HEK293T (cell line): ENCODE data around the gene ISCU.
"Not testable (repeated sequence)": the region's sequence is repeated elsewhere in the genome, so short reads cannot be mapped to it uniquely, and the experiment has no call there.

Experiments
- CTCF ChIA-PET: fragments of 350-600 bp; formaldehyde crosslinking; extraction: SDS; loops from one replicate; lab custom pipeline; 2021; ENCODE audit warnings: antibody characterized with exemption, inconsistent platforms; lab: Yijun Ruan, JAX
- POLR2A ChIA-PET: fragments of 350-600 bp; formaldehyde crosslinking; extraction: SDS; loops from one replicate; lab custom pipeline; 2020; ENCODE audit warnings: antibody characterized with exemption, inconsistent platforms; lab: Yijun Ruan, JAX
- DNase-seq: peaks from one replicate; pipeline ENCODE4 v3.0.0; 2012; ENCODE audit warnings: mixed read lengths; ENCODE audit errors: extremely low spot score
- ARNT ChIP-seq: fragments of 450-650 bp; IDR thresholded peaks from 2 replicates; pipeline ENCODE4 v1.6.1; 2017; ENCODE audit warnings: mild to moderate bottlenecking
- BHLHE40 ChIP-seq: fragments of 450-650 bp; IDR thresholded peaks from 2 replicates; pipeline ENCODE4 v1.6.1; 2016; ENCODE audit warnings: mild to moderate bottlenecking, moderate library complexity, borderline replicate concordance
- CTBP1 ChIP-seq: fragments of 450-650 bp; IDR thresholded peaks from 2 replicates; pipeline ENCODE4 v1.6.1; 2016; ENCODE audit warnings: borderline replicate concordance
- ELF4 ChIP-seq: fragments of 450-650 bp; IDR thresholded peaks from 2 replicates; pipeline ENCODE4 v1.6.1; 2017; ENCODE audit warnings: antibody characterized with exemption
- FOXA1 ChIP-seq: fragments of 450-650 bp; IDR thresholded peaks from 2 replicates; pipeline ENCODE4 v1.6.1; 2016; ENCODE audit warnings: mild to moderate bottlenecking
- FOXK2 ChIP-seq: fragments of 450-650 bp; IDR thresholded peaks from 2 replicates; pipeline ENCODE4 v1.6.1; 2016; ENCODE audit warnings: mild to moderate bottlenecking
- FOXM1 ChIP-seq: fragments of 450-650 bp; IDR thresholded peaks from 2 replicates; pipeline ENCODE4 v1.6.1; 2017; ENCODE audit warnings: mild to moderate bottlenecking, borderline replicate concordance
- HDGF ChIP-seq: fragments of 450-650 bp; IDR thresholded peaks from 2 replicates; pipeline ENCODE4 v1.6.1; 2017; ENCODE audit warnings: antibody characterized with exemption, borderline replicate concordance
- L3MBTL2 ChIP-seq: fragments of 450-650 bp; conservative IDR thresholded peaks from 2 replicates; pipeline ENCODE4 v1.6.1; 2016; ENCODE audit warnings: mild to moderate bottlenecking
- LEF1 ChIP-seq: fragments of 450-650 bp; IDR thresholded peaks from 2 replicates; pipeline ENCODE4 v1.6.1; 2017; ENCODE audit warnings: mild to moderate bottlenecking, borderline replicate concordance
- NFRKB ChIP-seq: fragments of 450-650 bp; IDR thresholded peaks from 2 replicates; pipeline ENCODE4 v1.6.1; 2016; ENCODE audit warnings: mild to moderate bottlenecking, moderate library complexity
- SP1 ChIP-seq: fragments of 450-650 bp; IDR thresholded peaks from 2 replicates; pipeline ENCODE4 v1.6.1; 2017
- SUZ12 ChIP-seq: fragments of 450-650 bp; IDR thresholded peaks from 2 replicates; pipeline ENCODE4 v1.6.1; 2016; ENCODE audit warnings: mild to moderate bottlenecking
- TARDBP ChIP-seq: fragments of 450-650 bp; IDR thresholded peaks from 2 replicates; pipeline ENCODE4 v1.6.1; 2016
- ZNF384 ChIP-seq: fragments of 450-650 bp; IDR thresholded peaks from 2 replicates; pipeline ENCODE4 v1.6.1; 2016
- TF ChIP-seq, protein P1 (sequence below): fragments of 450-650 bp; IDR thresholded peaks from 2 replicates; pipeline ENCODE4 v1.6.1; 2016

Gene ISCU

DNA sequence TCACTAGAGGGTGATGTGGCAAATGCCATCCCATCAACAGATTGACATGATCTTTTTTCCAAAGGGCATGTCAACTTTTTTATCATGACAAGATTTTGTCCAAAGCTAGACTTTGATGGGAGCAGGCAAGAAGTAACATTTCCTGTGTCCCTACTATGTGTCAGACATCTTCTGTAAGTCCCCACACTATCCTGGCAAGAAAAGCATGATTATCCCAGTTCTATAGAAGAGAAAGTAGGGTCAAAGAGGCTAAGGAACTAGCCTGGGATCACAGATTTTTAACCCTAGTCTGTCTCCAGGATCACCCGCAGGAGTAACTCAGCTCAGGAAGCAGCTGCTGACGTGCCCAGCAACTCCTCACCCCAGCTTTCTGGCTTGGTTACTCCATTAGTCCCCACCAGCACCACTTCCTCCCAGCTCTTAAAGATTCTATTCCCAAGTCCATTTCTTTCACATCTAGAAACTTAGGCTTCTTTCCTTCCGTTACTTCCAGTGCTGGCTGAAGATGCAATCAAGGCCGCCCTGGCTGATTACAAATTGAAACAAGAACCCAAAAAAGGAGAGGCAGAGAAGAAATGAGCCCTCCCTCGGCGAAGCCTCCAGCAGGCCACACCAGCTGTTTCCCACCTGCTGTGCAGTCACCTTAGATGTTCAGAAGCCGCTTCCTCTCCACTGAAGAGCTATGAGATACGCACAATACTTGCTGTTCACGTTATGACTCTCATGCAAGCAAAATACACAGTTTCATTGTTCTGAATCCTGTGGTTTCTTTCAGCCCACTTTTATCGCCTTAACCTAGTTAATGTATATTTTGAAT, 6.2 kb downstream of the ISCU start:
- TF ChIP-seq LEF1 (no peak), ARNT (no peak), NFRKB (no peak), BHLHE40 (no peak)
- DNase-seq, result no peak
- ChIA-PET CTCF (interaction anchor here (1.2 kb wide), 1 partner anchor 49 kb away, joined by 3 read pairs; no protein-coding TSS in a partner anchor), POLR2A (interaction anchor here (1.5 kb wide), 1 partner anchor 9 kb away, joined by 3 read pairs; no protein-coding TSS in a partner anchor)

DNA sequence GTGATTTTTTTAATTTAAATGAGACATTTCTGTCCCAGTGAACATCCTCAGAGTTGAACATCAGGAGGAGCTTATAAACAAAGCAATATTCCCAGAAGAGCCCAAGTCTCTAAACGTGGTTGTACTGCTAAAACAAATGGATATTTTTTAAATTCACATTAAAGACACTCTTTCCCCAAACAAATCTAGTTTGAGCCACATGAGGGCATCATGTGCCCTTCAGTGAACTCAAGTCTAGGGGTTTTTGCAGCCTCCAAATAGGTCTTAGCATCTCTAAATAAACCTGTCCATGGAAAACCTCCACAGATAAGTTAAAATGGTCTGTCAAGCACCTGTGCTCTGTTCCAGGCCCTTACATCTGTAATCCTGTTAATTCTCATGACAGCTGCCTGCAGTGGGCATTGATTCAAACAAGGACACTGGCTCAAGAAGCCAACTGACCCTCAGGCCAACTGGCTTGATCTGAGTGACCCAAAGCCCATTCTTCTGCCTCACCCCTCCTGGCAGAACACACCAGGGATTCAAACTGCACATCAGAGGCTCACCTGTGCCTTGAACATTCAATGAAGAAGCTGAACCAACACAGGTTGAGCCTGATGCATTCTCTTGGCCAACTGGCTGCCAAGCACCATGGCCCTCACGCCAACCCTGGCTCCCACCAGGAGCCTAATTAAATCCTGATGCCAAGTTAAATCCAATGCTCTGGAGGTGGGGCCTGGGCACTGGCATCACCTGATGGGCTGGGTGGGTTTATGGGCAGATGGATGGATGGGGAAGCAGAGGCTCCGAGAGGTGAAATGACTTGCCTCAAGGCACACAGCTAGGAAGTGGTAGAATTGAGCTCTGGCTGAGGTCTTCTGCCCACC, 8.6 kb downstream of the ISCU start:
- POLR2A ChIA-PET, result interaction anchor here (1.2 kb wide), 1 partner anchor 9 kb away, joined by 3 read pairs; the partner anchor contains the start of gene ISCU
- CTCF ChIA-PET, result interaction anchor here (1.1 kb wide), 1 partner anchor 46 kb away, joined by 3 read pairs; no protein-coding TSS in a partner anchor
- TF ChIP-seq FOXA1 (no peak), SP1 (no peak), BHLHE40 (no peak), ELF4 (no peak), ARNT (no peak), TARDBP (no peak), L3MBTL2 (no peak), ZNF384 (no peak), SUZ12 (no peak), FOXM1 (no peak), CTBP1 (no peak), NFRKB (no peak), LEF1 (no peak)
- TF ChIP-seq, protein P1, sequence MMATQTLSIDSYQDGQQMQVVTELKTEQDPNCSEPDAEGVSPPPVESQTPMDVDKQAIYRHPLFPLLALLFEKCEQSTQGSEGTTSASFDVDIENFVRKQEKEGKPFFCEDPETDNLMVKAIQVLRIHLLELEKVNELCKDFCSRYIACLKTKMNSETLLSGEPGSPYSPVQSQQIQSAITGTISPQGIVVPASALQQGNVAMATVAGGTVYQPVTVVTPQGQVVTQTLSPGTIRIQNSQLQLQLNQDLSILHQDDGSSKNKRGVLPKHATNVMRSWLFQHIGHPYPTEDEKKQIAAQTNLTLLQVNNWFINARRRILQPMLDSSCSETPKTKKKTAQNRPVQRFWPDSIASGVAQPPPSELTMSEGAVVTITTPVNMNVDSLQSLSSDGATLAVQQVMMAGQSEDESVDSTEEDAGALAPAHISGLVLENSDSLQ, result no peak
- DNase-seq, result no peak

DNA sequence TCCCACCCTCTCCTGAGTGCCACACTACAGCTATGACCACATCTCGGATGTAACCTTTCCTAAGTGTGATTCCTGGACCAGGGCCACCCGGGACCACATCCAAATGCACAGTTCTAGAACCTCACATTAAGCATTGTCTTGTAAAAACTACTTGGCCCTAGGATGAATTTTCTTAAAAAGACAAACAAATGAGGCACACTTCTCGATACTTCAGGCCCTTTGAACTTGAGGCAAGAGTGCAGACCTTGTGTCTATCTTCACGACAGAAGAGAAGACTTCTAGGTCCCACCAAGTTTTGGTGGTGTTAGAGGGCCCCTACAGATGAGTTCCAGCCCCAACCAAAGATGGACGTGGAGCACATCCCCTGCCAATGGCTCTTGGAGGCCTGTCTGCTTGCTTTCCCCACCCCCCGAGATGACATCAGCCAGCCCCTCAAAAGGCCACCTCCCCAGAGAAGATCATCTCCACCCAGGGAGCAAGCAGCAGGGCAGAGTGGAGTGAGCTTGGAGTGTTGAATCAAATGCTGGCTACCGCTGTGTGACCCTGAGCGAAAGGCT, 9.3 kb downstream of the ISCU start:
- ChIA-PET CTCF (interaction anchor here (0.6 to 1.5 kb wide), 2 partner anchors 46 to 768 kb away, joined by 4 to 6 read pairs; no protein-coding TSS in a partner anchor), POLR2A (interaction anchor here (1.2 kb wide), 1 partner anchor 9 kb away, joined by 3 read pairs; the partner anchor contains the start of gene ISCU)
- TF ChIP-seq FOXK2 (no peak), ARNT (no peak), ELF4 (no peak), ZNF384 (no peak), CTBP1 (no peak), BHLHE40 (no peak), SP1 (no peak), LEF1 (no peak), NFRKB (no peak), SUZ12 (no peak), HDGF (no peak), FOXA1 (no peak), FOXM1 (no peak), L3MBTL2 (no peak), TARDBP (no peak)
- TF ChIP-seq, protein P1, result no peak
- no peak for DNase-seq

DNA sequence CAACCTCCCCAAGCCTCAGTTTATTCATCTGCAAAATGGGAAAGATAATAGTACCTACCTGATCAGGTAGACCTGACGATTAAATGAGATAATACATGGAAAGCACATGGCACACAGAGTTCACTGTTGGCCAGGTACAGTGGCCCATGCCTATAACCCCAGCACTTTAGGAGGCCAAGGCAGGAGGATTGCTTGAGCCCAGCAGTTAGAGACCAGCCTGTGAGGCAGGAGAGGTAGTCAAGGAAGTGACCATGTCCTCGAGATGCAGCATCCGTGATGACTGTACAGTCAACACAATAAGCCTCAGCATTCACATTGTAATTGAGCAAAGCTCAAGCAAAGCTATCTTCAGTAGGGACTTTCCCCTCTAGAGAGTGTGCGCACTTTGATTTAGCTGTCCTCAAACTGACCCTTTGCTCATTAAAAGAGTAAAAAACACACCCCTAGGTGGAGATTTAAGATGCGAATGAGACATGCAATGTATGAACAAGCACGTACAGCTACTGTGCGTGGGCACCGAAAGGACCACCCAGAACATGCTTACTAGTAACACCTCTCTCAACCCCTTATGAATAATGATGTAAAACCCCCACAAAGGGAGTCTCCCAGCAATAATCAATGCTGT, 9.9 kb downstream of the ISCU start:
- ChIA-PET POLR2A (no interaction called here), CTCF (interaction anchor here (0.6 to 1.5 kb wide), 2 partner anchors 46 to 768 kb away, joined by 4 to 6 read pairs; no protein-coding TSS in a partner anchor)
- TF ChIP-seq BHLHE40, result no peak
- no peak for TF ChIP-seq FOXK2
- TF ChIP-seq FOXA1, result no peak
- TF ChIP-seq, protein P1, result no peak
- no peak for DNase-seq

DNA sequence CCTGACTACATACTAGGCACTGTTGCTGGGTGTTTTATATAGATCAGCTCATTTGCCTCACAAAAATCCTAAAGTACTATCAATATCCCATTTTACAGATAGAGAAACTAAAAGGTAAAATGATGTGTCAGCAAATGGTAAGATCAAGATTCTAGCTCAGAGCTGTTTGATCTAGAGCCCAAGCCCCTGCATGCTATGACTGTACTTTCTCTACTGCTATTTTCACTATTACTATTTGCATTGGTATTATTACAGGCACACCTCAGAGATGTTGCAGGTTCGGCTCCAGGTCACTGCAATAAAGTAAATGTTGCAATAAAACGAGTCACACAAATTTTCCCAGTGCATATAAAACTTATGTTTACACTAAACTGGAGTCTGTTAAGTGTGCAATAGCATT, 10.9 kb downstream of the ISCU start:
- POLR2A ChIA-PET, result no interaction called here

DNA sequence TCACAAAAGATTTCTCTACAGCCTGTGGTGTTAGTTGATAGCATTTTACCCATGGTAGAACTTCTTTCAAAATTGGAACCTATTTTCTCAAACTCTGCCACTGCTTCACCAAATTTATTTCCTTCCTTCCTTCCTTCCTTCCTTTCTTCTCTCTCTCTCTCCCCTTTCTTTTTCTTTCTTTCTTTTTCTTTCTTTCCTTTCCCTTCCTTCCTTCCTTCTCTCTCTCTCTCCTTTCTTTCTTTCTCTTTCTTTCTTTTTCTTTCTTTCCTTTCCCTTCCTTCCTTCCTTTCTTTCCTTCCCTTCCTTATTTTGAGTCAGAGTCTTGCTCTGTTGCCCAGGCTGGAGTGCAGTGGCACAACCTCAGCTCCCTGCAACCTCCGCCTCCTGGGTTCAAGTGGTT, 11.9 kb downstream of the ISCU start:
- POLR2A ChIA-PET, DNase-seq, CTCF ChIA-PET: not testable (repeated sequence)

More for the DNA sequence above, 10.9 kb downstream of the ISCU start:
- CTCF ChIA-PET, result interaction anchor here (1.5 kb wide), 1 partner anchor 45 kb away, joined by 4 read pairs; no protein-coding TSS in a partner anchor
- DNase-seq, result no peak
- TF ChIP-seq ARNT, result no peak
- TF ChIP-seq TARDBP, result no peak
- TF ChIP-seq CTBP1, result no peak
- TF ChIP-seq SUZ12, result no peak
- no peak for TF ChIP-seq ZNF384
- TF ChIP-seq NFRKB, result no peak
- TF ChIP-seq, protein P1, result no peak
- TF ChIP-seq BHLHE40, result no peak
- no peak for TF ChIP-seq ELF4
- TF ChIP-seq FOXK2, result no peak
- TF ChIP-seq FOXA1, result no peak
- no peak for TF ChIP-seq L3MBTL2
- no peak for TF ChIP-seq LEF1
